Jurkat, Clone E6-1 (cell line): ENCODE results near the gene TSHZ2.
"Not testable (repeated sequence)": the region's sequence is repeated elsewhere in the genome, so short reads cannot be mapped to it uniquely, and the experiment has no call there.

ENCODE experiments used
- DNase-seq: peaks from one replicate; pipeline ENCODE4 v3.0.0-alpha.2; 2011; ENCODE audit warnings: low read depth, low spot score
- H3K4me3 ChIP-seq: 2 replicates; pipeline ENCODE4 v1.5.1; 2011; ENCODE audit warnings: mild to moderate bottlenecking, low read length, control low read depth, moderate library complexity

Gene TSHZ2

DNA sequence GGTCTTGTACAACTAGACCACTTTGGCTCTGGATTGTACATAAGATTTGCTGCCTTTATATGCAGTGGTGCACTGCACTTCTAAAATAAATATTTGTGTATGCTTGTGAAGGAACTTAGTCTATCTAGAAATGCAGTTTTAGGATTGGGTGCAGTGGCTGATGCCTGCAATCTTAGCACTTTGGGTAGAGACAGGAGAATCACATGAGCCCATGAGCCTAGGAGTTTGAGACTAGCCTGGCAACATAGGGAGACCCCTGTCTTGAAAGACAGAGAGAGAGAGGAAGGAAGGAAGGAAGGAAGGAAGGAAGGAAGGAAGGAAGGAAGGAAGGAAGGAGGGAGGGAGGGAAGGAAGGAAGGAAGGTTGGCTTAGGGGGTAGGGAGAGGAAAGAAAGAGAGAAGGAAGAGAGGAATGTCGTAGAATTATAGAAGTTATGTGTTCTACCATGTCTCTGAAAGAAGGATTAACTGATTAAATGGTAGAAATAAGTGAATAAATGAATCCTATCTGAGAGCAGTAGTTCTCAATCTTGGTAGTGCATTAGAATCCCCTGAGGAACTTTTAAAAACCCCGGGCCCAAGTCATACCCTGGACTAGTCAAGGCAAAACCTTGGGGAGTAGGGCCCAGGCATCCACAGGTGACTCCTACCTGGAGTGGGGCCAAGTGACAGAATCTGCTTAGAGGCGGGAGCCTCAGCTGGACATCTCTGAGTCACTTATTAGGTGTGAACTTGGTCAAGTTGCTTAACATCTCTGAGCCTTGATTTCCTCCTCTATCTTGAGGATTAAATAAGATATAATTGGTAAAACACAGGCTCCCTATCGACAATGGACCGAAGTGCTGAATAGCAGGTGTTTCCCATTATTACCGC is 491.2 kb downstream of the TSHZ2 start:
- DNase-seq, result no peak
- H3K4me3 ChIP-seq, result no peak overlapping the region

GRCh38 chr20:53466279-53466678 is 494.1 kb downstream of the TSHZ2 start:
- no peak overlapping the region for H3K4me3 ChIP-seq
- no peak for DNase-seq

DNA sequence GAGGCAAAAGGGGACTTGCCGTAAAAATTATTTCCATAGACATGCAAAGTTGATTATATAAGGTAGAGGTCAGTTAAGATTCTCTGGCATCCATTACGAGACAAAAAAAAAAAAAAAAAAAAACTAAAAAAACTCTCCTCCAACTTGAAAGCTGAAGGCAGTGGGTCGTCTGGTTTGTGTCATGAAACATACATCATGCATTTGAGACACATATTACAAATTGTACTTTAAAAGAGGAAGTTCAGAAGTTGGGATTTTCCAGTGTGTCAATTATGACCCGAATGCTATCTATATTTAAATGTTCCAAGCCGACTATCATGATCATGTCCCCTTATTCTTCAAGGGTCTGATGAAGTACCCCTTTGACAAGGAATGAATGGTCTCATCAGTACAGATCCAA is 496.4 kb downstream of the TSHZ2 start:
- no peak for DNase-seq
- H3K4me3 ChIP-seq, result no peak overlapping the region

GRCh38 chr20:53472859-53473258 is 500.7 kb downstream of the TSHZ2 start:
- not testable (repeated sequence) for H3K4me3 ChIP-seq, DNase-seq

GRCh38 chr20:53480913-53481312 is 508.8 kb downstream of the TSHZ2 start:
- no peak overlapping the region for H3K4me3 ChIP-seq
- DNase-seq, result no peak

DNA sequence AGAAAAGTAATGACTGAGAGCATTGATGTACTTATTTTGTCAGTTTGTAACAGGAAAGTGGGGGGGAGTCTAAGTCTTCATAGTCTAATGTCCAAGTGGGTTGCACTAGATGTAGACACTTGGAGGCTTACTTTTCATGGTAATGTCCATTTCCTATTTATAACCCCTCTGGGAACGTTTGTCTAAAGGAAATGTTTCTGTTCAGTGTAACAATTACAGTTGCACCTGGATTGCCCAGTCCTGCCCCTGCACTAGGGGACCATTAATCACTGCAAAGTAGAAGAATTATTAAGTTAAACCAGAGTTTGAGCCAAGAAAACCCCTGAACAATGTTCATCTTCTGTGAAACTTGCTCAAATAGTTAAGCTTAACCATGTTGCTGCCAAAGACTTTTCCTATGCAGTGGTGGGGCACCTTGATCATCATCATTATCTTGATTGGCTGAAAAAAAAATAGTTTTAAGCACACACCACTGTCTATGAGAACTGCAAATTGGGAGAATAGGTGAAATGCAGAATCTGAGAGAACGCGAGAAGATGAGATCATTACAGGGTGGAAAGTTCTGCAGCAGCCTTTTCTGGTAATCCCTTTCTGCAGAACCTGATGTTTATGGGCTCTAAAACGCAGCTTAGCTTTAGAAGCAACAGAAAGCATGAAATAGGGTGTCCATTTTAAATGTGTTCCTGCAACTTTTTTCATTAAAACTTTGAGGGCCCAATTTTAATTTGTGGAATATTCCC is 515.5 kb downstream of the TSHZ2 start:
- H3K4me3 ChIP-seq, result no peak overlapping the region
- no peak for DNase-seq

DNA sequence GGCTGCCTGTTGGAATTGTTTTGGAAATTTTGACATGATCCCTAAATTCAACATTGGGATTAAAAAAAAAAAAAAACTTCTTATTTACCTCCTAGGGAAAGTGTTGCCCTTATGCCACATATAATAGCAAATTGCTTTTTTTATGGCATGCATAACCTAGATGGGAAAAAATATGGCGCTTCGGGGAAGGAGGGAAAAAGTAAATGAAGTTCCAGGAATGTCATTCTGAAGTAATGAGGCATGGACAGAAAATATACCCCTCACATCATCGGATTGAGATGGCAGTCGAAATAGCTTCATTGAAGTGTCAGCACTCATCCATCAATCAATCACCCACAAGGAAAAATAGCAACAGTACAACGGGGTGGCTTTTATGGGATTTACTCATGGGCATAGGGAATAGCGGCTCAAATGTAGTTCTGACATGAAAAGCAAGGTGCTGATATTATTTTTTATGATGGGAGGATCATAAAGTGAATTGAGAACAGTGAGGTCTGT is 516.7 kb downstream of the TSHZ2 start:
- no peak overlapping the region for H3K4me3 ChIP-seq
- no peak for DNase-seq

DNA sequence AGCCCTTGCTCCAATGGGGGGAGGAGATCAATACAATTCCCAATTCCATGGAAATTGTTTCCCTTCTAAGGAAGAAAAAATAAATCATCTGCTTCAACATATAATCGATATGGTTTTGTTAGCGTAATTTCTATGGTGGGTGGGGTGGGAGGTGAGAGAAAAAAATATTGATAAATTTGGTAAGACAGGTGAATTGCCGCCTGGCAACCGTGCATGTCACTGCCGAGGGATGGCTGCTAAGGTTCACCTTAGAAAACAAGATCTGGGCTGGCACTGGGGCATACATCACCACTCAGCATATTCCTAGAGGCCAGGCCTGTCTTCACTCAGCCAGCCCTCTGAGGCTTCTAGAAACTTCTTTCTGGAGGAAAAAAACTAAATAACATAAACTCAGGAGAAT is 517.4 kb downstream of the TSHZ2 start:
- DNase-seq, result no peak
- H3K4me3 ChIP-seq, result no peak overlapping the region

- no peak for DNase-seq
- no peak overlapping the region for H3K4me3 ChIP-seq
Measured at GRCh38 chr20:53490620-53491019, 518.5 kb downstream of the TSHZ2 start.

- no peak overlapping the region for H3K4me3 ChIP-seq
Measured at GRCh38 chr20:53491462-53491861, 519.3 kb downstream of the TSHZ2 start.

DNA sequence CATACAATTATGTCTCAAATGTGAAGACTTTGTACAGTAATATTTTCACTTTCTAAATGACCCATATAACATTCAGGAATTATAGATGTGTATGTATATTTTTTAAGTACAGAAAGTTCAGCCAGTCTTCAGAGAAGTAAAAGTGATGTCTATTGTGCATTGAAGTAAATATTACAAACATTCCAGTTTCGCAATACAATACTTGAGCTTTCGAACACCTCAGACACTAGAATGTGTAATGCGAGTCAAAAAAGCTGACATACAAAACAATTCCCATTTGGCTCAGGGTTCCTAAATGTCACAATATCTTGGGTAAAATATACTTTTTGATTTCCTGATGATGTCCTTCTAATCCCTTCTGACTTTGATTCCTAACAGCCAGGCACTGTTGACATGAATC is 520.1 kb downstream of the TSHZ2 start:
- H3K4me3 ChIP-seq, result no peak overlapping the region
- no peak for DNase-seq

More at GRCh38 chr20:53491462-53491861, 519.3 kb downstream of the TSHZ2 start:
- DNase-seq, result no peak

GRCh38 chr20:53493311-53493857 is 521.2 kb downstream of the TSHZ2 start:
- no peak for DNase-seq

GRCh38 chr20:53494753-53495152 is 522.6 kb downstream of the TSHZ2 start:
- no peak for DNase-seq
- H3K4me3 ChIP-seq, result no peak overlapping the region

More at GRCh38 chr20:53493311-53493857, 521.2 kb downstream of the TSHZ2 start:
- H3K4me3 ChIP-seq, result no peak overlapping the region

DNA sequence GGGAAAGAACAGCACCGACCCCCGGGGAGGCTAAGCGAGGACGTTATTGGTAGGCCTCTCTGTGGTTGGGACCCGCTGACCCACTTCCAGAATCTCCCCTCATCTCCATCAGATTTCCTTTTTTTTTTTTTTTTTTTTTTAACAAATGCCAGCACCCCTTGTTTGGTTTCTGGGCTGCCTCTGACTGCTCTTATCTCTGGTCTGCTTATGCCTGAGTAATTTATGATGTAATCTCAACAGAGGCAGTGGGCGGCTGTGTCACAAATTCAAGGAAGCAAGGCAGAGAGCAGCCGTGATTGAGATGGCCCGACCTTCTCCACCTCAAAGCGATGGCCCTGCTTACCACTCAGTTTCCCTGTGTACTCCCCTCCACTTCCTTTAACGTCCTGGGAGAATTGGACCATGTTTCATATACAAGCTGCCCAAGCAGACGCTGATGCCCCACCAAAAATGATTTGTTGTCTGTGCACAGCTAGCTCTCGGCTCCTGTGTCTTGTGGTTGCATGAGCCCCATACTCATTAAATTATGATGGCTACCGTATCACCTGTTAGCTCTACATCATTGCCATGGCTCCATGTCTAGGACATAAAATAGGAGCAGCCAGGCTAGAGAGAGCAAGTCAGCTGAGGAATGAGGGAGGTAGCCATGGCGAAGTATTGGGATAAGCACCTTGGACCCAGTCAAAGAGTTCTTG is 523.4 kb downstream of the TSHZ2 start:
- no peak overlapping the region for H3K4me3 ChIP-seq
- DNase-seq, result no peak

DNA sequence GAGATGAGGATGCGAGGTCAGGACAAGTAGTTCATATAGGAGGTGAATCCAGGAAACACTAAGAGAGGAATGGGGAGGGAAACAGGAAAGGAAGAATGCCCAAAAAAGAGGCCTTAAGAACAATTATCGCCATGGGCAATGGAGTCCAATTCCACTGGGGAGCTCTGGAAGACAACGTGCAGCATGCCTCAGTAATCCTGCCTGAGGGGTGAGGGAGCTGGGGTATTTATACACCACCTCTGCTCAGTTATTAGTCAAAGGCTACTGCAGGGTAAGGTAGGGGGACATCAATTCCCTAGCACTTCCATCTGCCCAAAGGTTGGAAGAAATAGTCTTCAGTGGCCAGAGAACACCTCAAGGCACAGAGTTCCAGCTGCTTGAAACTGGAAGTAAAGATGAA is 525.1 kb downstream of the TSHZ2 start:
- H3K4me3 ChIP-seq, result no peak overlapping the region
- DNase-seq, result no peak

- no peak for DNase-seq
Measured at GRCh38 chr20:53498341-53498740, 526.2 kb downstream of the TSHZ2 start.

GRCh38 chr20:53500651-53501050 is 528.5 kb downstream of the TSHZ2 start:
- no peak overlapping the region for H3K4me3 ChIP-seq
- DNase-seq, result no peak

More at GRCh38 chr20:53498341-53498740, 526.2 kb downstream of the TSHZ2 start:
- H3K4me3 ChIP-seq, result no peak overlapping the region

GRCh38 chr20:53502820-53503219 is 530.7 kb downstream of the TSHZ2 start:
- no peak overlapping the region for H3K4me3 ChIP-seq
- no peak for DNase-seq

GRCh38 chr20:53503517-53503919 is 531.4 kb downstream of the TSHZ2 start:
- no peak overlapping the region for H3K4me3 ChIP-seq

More at GRCh38 chr20:53503517-53503919, 531.4 kb downstream of the TSHZ2 start:
- DNase-seq, result no peak
